ENCODE results near the gene BICDL1.

- TF ChIP-seq CTCF (conservative IDR thresholded peaks at IDR 0.05), result no peak
- TF ChIP-seq EZH2 (IDR thresholded peaks at IDR 0.05; ENCODE audit: low read depth), result no peak
Observed at GRCh38 chr12:120131116-120131515, 142.1 kb downstream of the BICDL1 start.

All from PC-9 (cell line).